Kidney epithelial cell (primary cell): ENCODE measurements around the gene IGFBP7. TPM values are rescaled to one million over a fixed set of nuclear protein-coding genes. Genes with fewer than 3 reads are reported as not detected.

Experiments used
- DNase-seq: peaks from one replicate; pipeline ENCODE4 v3.0.0-alpha.2; 2010; ENCODE audit warnings: low read depth
- H3K27me3 ChIP-seq: 2 replicates; pipeline ENCODE4 v1.6.0; 2011; ENCODE audit warnings: low read length; ENCODE audit not compliant: control insufficient read depth, insufficient read depth
- H3K36me3 ChIP-seq: 2 replicates; pipeline ENCODE4 v1.5.1; 2011; ENCODE audit warnings: low read length; ENCODE audit not compliant: control insufficient read depth, insufficient read depth
- H3K4me3 ChIP-seq: 2 replicates; pipeline ENCODE4 v1.5.1; 2011; ENCODE audit warnings: low read depth, mild to moderate bottlenecking, control low read depth, low read length
- CTCF ChIP-seq: IDR thresholded peaks from 2 replicates; pipeline ENCODE4 v1.5.1; 2011; ENCODE audit warnings: mild to moderate bottlenecking, moderate library complexity, low read length, control low read depth, inconsistent platforms; ENCODE audit not compliant: insufficient read depth, poor library complexity, severe bottlenecking
- total RNA-seq: library from RNA; depleted of rRNA; stranded (reverse); fragments of >200 nt; gene quantifications from 2 replicates; pipeline ENCODE4 v1.2.3, GENCODE V29; 2015

Gene IGFBP7
- total RNA-seq, result 1,064 and 1,134 TPM in 2 replicates

- no peak for TF ChIP-seq CTCF
- Histone ChIP-seq H3K4me3 (peak within 1 kb of the TSS; percentile 77), H3K27me3 (no peaks in the 10 kb centered on the region), H3K36me3 (peaks cover 2% of the 10 kb centered on the region)
- no peak for DNase-seq
Measured at GRCh38 chr4:57109847-57110639, at the start of gene IGFBP7. IGFBP7 (minus strand) TSS chr4:57110385; CDS start chr4:57110351, 34 bp downstream.

- H3K36me3 ChIP-seq, result no peaks in the 10 kb centered on the region
- DNase-seq, result no peak
- H3K27me3 ChIP-seq, result peaks cover under 1% of the 10 kb centered on the region
- no peak overlapping the region for H3K4me3 ChIP-seq
- no peak for TF ChIP-seq CTCF
Measured at GRCh38 chr4:57159866-57160265, 49.7 kb upstream of the IGFBP7 start.

- no peak overlapping the region for H3K4me3 ChIP-seq
Measured at GRCh38 chr4:57158762-57159161, 48.6 kb upstream of the IGFBP7 start.

GRCh38 chr4:57158221-57158620 lies 48.0 kb upstream of the IGFBP7 start:
- H3K27me3 ChIP-seq, result no peaks in the 10 kb centered on the region
- no peaks in the 10 kb centered on the region for H3K36me3 ChIP-seq
- TF ChIP-seq CTCF, result peak; percentile 21
- no peak overlapping the region for H3K4me3 ChIP-seq
- no peak for DNase-seq

More at GRCh38 chr4:57158762-57159161, 48.6 kb upstream of the IGFBP7 start:
- DNase-seq, result no peak
- Histone ChIP-seq H3K27me3 (no peaks in the 10 kb centered on the region), H3K36me3 (no peaks in the 10 kb centered on the region)
- TF ChIP-seq CTCF, result no peak

- H3K27me3 ChIP-seq, result no peaks in the 10 kb centered on the region
- H3K4me3 ChIP-seq, result no peak overlapping the region
- no peak for TF ChIP-seq CTCF
- H3K36me3 ChIP-seq, result no peaks in the 10 kb centered on the region
- no peak for DNase-seq
Measured at GRCh38 chr4:57157596-57158137, 47.5 kb upstream of the IGFBP7 start.
